Renal cortex interstitium (tissue), 11 donors: ENCODE measurements around the gene HSD17B8. TPM values are rescaled to one million over a fixed set of nuclear protein-coding genes. Genes with fewer than 3 reads are reported as not detected.

Experiments
- DNase-seq, 11 donors: peaks; one replicate each; pipeline ENCODE4 v3.0.0-alpha.2; 2013; ENCODE audit warnings: low read depth in 9 of 11, low spot score in 4 of 11; ENCODE audit errors: extremely low read depth in 1 of 11
- polyA plus RNA-seq, 3 donors: library from polyadenylated mRNA; unstranded; fragments of 120-200 nt; gene quantifications; one replicate each; pipeline ENCODE4 v1.2.1, GENCODE V29; 2013; ENCODE audit not compliant: insufficient read length in 3 of 3

HSD17B8 gene
- polyA plus RNA-seq, 3 donors: 24.4 to 28.5 (median 28.2) TPM

- DNase-seq: no peak
Observed at GRCh38 chr6:33185654-33186187, 18.7 kb upstream of the HSD17B8 start.

GRCh38 chr6:33187809-33188208, 16.6 kb upstream of the HSD17B8 start:
- DNase-seq: no peak

- no peak for DNase-seq
Observed at GRCh38 chr6:33189164-33189563, 15.3 kb upstream of the HSD17B8 start.

GRCh38 chr6:33189625-33190448, 14.6 kb upstream of the HSD17B8 start:
- DNase-seq: no peak

- no peak for DNase-seq
Observed at GRCh38 chr6:33190504-33191107, 13.8 kb upstream of the HSD17B8 start.

- DNase-seq: no peak
Observed at GRCh38 chr6:33191383-33192104, 12.9 kb upstream of the HSD17B8 start.

- no peak for DNase-seq
Observed at GRCh38 chr6:33192105-33192646, 12.3 kb upstream of the HSD17B8 start, which contains the start of gene COL11A2. COL11A2 (minus strand) TSS chr6:33192467; CDS start chr6:33192240, 227 bp downstream.

- DNase-seq: no peak
Observed at GRCh38 chr6:33192671-33193602, 11.5 kb upstream of the HSD17B8 start.

- no peak for DNase-seq
Observed at GRCh38 chr6:33193619-33194018, 10.8 kb upstream of the HSD17B8 start.

GRCh38 chr6:33194431-33194979, 9.9 kb upstream of the HSD17B8 start:
- no peak for DNase-seq

- DNase-seq: no peak
Observed at GRCh38 chr6:33195304-33196165, 8.9 kb upstream of the HSD17B8 start.

- DNase-seq: no peak
Observed at GRCh38 chr6:33197431-33198048, 6.9 kb upstream of the HSD17B8 start.

- DNase-seq: no peak
Observed at GRCh38 chr6:33198159-33198852, 6.1 kb upstream of the HSD17B8 start.

- no peak for DNase-seq
Observed at GRCh38 chr6:33198853-33199436, 5.5 kb upstream of the HSD17B8 start.

- DNase-seq: peak in 1 of 11 donors; percentile 62
Observed at GRCh38 chr6:33199687-33200218, 4.7 kb upstream of the HSD17B8 start.
